Adrenal gland (tissue), 5 donors: ENCODE data around the gene TRIM69.

ENCODE experiments used
- POLR2A ChIP-seq, 2 donors: fragments of 450-650 bp; IDR thresholded peaks; one replicate each; pipeline ENCODE4 v1.6.1; 2017; ENCODE audit warnings: antibody characterized with exemption in 2 of 2, mild to moderate bottlenecking in 2 of 2, moderate library complexity in 1 of 2
- TF ChIP-seq, protein P1 (sequence below), 6 experiments: fragments of 450-650 bp in 4 of 6; fragments of 200-600 bp in 2 of 6; sonication (generic) in 1 of 6; IDR thresholded peaks; 1 replicate in 5 of 6; 2 replicates in 1 of 6; pipeline versions ENCODE4 v1.5.1 to v1.8.0; 2016 to 2021; ENCODE audit warnings: antibody characterized with exemption in 6 of 6, mild to moderate bottlenecking in 2 of 6, moderate library complexity in 1 of 6
- donor health status: DM: no; HTN: no; CAD: no.

- TF ChIP-seq, protein P1, sequence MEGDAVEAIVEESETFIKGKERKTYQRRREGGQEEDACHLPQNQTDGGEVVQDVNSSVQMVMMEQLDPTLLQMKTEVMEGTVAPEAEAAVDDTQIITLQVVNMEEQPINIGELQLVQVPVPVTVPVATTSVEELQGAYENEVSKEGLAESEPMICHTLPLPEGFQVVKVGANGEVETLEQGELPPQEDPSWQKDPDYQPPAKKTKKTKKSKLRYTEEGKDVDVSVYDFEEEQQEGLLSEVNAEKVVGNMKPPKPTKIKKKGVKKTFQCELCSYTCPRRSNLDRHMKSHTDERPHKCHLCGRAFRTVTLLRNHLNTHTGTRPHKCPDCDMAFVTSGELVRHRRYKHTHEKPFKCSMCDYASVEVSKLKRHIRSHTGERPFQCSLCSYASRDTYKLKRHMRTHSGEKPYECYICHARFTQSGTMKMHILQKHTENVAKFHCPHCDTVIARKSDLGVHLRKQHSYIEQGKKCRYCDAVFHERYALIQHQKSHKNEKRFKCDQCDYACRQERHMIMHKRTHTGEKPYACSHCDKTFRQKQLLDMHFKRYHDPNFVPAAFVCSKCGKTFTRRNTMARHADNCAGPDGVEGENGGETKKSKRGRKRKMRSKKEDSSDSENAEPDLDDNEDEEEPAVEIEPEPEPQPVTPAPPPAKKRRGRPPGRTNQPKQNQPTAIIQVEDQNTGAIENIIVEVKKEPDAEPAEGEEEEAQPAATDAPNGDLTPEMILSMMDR (IDR thresholded peaks at IDR 0.05), result no peak
- no peak for TF ChIP-seq POLR2A (IDR thresholded peaks at IDR 0.05)
Measured at GRCh38 chr15:44812029-44812517, 75.7 kb downstream of the TRIM69 start.
